ENCODE results near the gene IGFBP1.

DNA sequence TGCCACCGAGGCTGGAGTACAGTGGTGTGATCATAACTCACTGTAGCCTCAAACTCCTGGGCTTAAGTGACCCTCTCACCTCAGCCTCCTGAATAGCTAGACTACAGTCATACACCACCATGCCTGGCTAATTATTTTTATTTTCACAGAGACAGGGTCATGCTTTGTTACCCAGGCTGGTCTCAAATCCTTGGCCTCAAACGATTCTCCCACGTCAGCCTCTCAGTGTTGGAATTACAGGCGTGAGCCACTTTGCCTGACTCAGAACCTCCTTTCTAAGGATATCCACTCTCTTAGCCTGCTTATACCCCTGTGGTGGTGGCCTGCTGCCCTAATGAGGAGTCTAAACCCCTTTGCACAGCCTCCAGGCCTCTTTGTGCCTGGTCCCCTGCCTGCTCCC lies 4.2 kb upstream of the IGFBP1 start:
- no peak for TF ChIP-seq POLR2A (IDR thresholded peaks at IDR 0.05)
- TF ChIP-seq, protein P1, sequence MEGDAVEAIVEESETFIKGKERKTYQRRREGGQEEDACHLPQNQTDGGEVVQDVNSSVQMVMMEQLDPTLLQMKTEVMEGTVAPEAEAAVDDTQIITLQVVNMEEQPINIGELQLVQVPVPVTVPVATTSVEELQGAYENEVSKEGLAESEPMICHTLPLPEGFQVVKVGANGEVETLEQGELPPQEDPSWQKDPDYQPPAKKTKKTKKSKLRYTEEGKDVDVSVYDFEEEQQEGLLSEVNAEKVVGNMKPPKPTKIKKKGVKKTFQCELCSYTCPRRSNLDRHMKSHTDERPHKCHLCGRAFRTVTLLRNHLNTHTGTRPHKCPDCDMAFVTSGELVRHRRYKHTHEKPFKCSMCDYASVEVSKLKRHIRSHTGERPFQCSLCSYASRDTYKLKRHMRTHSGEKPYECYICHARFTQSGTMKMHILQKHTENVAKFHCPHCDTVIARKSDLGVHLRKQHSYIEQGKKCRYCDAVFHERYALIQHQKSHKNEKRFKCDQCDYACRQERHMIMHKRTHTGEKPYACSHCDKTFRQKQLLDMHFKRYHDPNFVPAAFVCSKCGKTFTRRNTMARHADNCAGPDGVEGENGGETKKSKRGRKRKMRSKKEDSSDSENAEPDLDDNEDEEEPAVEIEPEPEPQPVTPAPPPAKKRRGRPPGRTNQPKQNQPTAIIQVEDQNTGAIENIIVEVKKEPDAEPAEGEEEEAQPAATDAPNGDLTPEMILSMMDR (IDR thresholded peaks at IDR 0.05), result no peak

Measured in thyroid gland (tissue), 4 donors.